H1 (cell line): ENCODE measurements around the gene TK2. TPM values are rescaled to one million over a fixed set of nuclear protein-coding genes. Genes with fewer than 3 reads are reported as not detected.

ENCODE experiments used
- SIRT6 ChIP-seq: IDR thresholded peaks from one replicate; pipeline ENCODE4 v1.7.1; 2012; ENCODE audit warnings: low read length, inconsistent platforms
- polyA plus RNA-seq, 7 experiments: library from polyadenylated mRNA; depleted of rRNA in 3 of 7; stranded (reverse) in 5 of 7; unstranded in 2 of 7; fragments of >200 nt in 5 of 7; fragments of 200-250 nt in 2 of 7; gene quantifications; 1 replicate in 5 of 7; 2 replicates in 1 of 7; 4 replicates in 1 of 7; pipeline versions ENCODE4 v1.2.1 to v1.2.3, GENCODE V29; 2011 to 2013; ENCODE audit warnings: missing spikeins in 2 of 7, mixed read lengths in 2 of 7
- total RNA-seq: library from RNA; stranded (reverse); fragmentation: NEBNext Ultra II Directional; extraction: Animal tissue kit (Norgen Biotek cat#: 25700); gene quantifications from 2 replicates; pipeline ENCODE4 v1.2.1, GENCODE V29; 2021
- TF ChIP-seq, protein P1 (sequence below): IDR thresholded peaks from 2 replicates; pipeline ENCODE4 v1.6.1; 2012; ENCODE audit warnings: low read length, inconsistent platforms

Gene TK2
- total and polyA plus RNA-seq, 2 of the 8 experiments (the other 6 are each of a cell fraction or from before 2014, with no cell fraction given), result 2.7 to 3.6 TPM

DNA sequence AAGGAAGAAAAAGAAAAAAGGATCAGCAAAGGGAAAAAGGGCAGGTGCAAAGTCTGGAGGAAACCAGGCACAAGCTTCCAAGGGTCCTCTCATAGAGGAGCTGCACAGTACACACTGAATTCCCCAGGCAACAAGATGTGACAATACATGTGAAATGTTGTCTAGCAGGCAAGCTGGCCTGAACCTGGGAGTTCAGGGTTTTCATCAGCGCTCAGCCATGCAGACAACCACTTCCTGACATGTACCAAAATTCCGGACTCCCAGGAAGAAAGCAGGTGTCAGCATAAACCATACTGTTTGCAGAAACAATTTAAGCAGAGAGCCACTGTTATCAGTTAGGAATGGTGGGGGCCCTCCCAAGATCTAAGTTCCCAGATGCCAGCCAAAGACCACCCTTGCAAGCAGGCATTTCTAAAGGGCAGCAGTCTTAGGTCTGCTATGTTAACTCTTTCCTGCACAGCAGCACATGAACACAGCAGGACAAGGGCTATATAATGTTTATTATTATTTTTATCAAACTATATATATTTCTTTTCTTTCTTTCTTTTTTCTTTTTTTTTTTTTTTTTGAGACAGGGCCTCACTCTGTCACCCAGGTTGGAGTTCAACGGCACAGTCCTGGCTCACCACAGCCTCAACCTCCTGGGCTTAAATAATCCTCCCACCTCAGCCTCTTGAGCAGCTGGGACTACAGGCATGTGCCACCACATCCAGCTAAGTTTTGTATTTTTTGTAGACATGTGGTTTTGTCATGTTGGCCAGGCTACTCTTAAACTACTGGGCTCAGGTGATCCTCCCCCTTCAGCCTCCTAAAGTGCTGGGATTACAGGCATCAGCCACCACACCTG lies 10.1 kb downstream of the TK2 start (continued):
- TF ChIP-seq, protein P1, sequence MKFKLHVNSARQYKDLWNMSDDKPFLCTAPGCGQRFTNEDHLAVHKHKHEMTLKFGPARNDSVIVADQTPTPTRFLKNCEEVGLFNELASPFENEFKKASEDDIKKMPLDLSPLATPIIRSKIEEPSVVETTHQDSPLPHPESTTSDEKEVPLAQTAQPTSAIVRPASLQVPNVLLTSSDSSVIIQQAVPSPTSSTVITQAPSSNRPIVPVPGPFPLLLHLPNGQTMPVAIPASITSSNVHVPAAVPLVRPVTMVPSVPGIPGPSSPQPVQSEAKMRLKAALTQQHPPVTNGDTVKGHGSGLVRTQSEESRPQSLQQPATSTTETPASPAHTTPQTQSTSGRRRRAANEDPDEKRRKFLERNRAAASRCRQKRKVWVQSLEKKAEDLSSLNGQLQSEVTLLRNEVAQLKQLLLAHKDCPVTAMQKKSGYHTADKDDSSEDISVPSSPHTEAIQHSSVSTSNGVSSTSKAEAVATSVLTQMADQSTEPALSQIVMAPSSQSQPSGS, result no peak
- no peak for TF ChIP-seq SIRT6
